ENCODE measurements around the gene VWC2L.

DNA sequence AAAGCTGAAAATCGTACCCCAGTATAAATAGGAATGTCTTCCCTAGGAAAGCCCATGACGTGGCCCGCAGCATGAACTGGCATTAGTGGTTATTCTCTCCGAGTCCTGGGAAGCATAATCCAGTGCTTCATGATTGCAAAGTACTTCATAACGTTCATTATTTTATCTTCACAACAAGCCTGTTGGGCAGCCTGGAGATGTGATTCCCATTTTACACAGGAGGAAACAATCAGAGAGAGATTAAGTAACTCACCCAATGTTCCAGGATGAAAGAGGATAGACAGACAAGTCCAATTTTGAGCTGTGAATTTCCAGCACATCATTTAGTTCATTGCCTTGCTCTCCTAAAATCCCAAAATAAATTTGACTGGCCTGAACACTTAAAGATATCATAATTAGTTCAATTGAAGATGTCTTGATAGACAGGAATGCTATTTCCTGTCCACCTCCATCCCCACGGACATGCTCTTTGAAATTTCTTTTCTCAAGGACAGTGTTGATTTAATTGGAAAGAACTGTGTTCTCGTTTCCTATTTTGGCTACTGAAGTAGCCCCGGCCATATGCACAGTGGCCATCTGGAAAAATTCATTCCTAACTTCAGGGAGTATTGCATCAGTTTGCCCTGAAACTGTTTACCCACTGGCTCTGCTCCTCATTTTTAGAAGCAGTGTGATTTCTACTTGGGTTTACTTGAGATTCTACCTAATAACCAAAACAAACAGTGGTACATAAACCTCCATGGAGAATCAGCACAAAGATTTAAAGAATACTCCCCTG lies 93.9 kb downstream of the VWC2L start:
- no peak for TF ChIP-seq POLR2A (IDR thresholded peaks at IDR 0.05)
- TF ChIP-seq, protein P1, sequence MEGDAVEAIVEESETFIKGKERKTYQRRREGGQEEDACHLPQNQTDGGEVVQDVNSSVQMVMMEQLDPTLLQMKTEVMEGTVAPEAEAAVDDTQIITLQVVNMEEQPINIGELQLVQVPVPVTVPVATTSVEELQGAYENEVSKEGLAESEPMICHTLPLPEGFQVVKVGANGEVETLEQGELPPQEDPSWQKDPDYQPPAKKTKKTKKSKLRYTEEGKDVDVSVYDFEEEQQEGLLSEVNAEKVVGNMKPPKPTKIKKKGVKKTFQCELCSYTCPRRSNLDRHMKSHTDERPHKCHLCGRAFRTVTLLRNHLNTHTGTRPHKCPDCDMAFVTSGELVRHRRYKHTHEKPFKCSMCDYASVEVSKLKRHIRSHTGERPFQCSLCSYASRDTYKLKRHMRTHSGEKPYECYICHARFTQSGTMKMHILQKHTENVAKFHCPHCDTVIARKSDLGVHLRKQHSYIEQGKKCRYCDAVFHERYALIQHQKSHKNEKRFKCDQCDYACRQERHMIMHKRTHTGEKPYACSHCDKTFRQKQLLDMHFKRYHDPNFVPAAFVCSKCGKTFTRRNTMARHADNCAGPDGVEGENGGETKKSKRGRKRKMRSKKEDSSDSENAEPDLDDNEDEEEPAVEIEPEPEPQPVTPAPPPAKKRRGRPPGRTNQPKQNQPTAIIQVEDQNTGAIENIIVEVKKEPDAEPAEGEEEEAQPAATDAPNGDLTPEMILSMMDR (IDR thresholded peaks at IDR 0.05) = no peak
- no peak for TF ChIP-seq EP300 (IDR thresholded peaks at IDR 0.05)

Measured in ovary (tissue), 3 donors.